Measurements from ENCODE around the gene LRG1. TPM values are rescaled to one million over a fixed set of nuclear protein-coding genes. Genes with fewer than 3 reads are reported as not detected.

LRG1 gene
- total and polyA plus RNA-seq, 2 experiments from 2014 or later, result 6.3 to 9.8 TPM

- Histone ChIP-seq H3K27ac (no peak overlapping the region), H3K9me3 (ENCODE audit: low read depth) (no peaks in the 10 kb centered on the region), H3K4me3 (no peak overlapping the region), H3K9me2 (replicated peaks; ENCODE audit: insufficient read depth) (no peaks in the 10 kb centered on the region), H3K79me2 (no peaks in the 10 kb centered on the region), H3K4me1 (ENCODE audit: insufficient read depth) (no peaks in the 10 kb centered on the region), H2AFZ (no peak overlapping the region), H3K36me3 (replicated peaks; ENCODE audit: insufficient read depth, low read depth) (no peaks in the 10 kb centered on the region), H3K27me3 (no peaks in the 10 kb centered on the region), H3K4me2 (no peak overlapping the region), H4K20me1 (ENCODE audit: insufficient read depth, poor library complexity, severe bottlenecking) (no peaks in the 10 kb centered on the region)
- DNase-seq (ENCODE audit: low spot score), result no peak
- TF ChIP-seq CTCF (IDR thresholded peaks at IDR 0.05; ENCODE audit: poor library complexity) (no peak), EZH2 (IDR thresholded peaks at IDR 0.05; ENCODE audit: borderline replicate concordance) (no peak), EZH2phosphoT487 (IDR thresholded peaks at IDR 0.05; ENCODE audit: low read depth, severe bottlenecking, unreplicated experiment) (no peak)
- 97% methylated on average over 27 of the region's 29 CpGs for whole genome bisulfite sequencing (ENCODE audit: low lambda C conversion rate, missing lambda C conversion rate)
These were observed 38.8 kb downstream of the LRG1 start for GRCh38 chr19:4500841-4501591.

- no peaks in the 10 kb centered on the region for H3K79me2 ChIP-seq
- no peak overlapping the region for H3K27ac ChIP-seq
- no peaks in the 10 kb centered on the region for H3K36me3 ChIP-seq (replicated peaks; ENCODE audit: insufficient read depth, low read depth)
- no peaks in the 10 kb centered on the region for H3K9me3 ChIP-seq (ENCODE audit: low read depth)
- H4K20me1 ChIP-seq (ENCODE audit: insufficient read depth, poor library complexity, severe bottlenecking), result no peaks in the 10 kb centered on the region
- H3K9me2 ChIP-seq (replicated peaks; ENCODE audit: insufficient read depth), result no peaks in the 10 kb centered on the region
- H2AFZ ChIP-seq, result no peak overlapping the region
- 97% methylated on average over 13 of the region's 15 CpGs for WGBS (ENCODE audit: low lambda C conversion rate, missing lambda C conversion rate)
- DNase-seq (ENCODE audit: low spot score), result no peak
- H3K4me1 ChIP-seq (ENCODE audit: insufficient read depth), result no peaks in the 10 kb centered on the region
- no peak for TF ChIP-seq EZH2phosphoT487 (IDR thresholded peaks at IDR 0.05; ENCODE audit: low read depth, severe bottlenecking, unreplicated experiment)
- TF ChIP-seq EZH2 (IDR thresholded peaks at IDR 0.05; ENCODE audit: borderline replicate concordance), result no peak
- TF ChIP-seq CTCF (IDR thresholded peaks at IDR 0.05; ENCODE audit: poor library complexity), result no peak
- no peaks in the 10 kb centered on the region for H3K27me3 ChIP-seq
- H3K4me3 ChIP-seq, result no peak overlapping the region
- no peak overlapping the region for H3K4me2 ChIP-seq
These were observed 40.0 kb downstream of the LRG1 start for GRCh38 chr19:4499855-4500254.

GRCh38 chr19:4499318-4499717 lies 40.5 kb downstream of the LRG1 start:
- H3K36me3 ChIP-seq (replicated peaks; ENCODE audit: insufficient read depth, low read depth), result no peaks in the 10 kb centered on the region

More at GRCh38 chr19:4499318-4499717, 40.5 kb downstream of the LRG1 start:
- no peaks in the 10 kb centered on the region for H3K9me2 ChIP-seq (replicated peaks; ENCODE audit: insufficient read depth)
- H3K27ac ChIP-seq, result no peak overlapping the region
- H3K4me2 ChIP-seq, result no peak overlapping the region
- H3K4me1 ChIP-seq (ENCODE audit: insufficient read depth), result no peaks in the 10 kb centered on the region
- no peak overlapping the region for H2AFZ ChIP-seq
- H3K79me2 ChIP-seq, result no peaks in the 10 kb centered on the region
- no peaks in the 10 kb centered on the region for H3K9me3 ChIP-seq (ENCODE audit: low read depth)
- DNase-seq (ENCODE audit: low spot score), result no peak
- no peak overlapping the region for H3K4me3 ChIP-seq
- no peaks in the 10 kb centered on the region for H3K27me3 ChIP-seq
- TF ChIP-seq EZH2phosphoT487 (IDR thresholded peaks at IDR 0.05; ENCODE audit: low read depth, severe bottlenecking, unreplicated experiment) (no peak), CTCF (IDR thresholded peaks at IDR 0.05; ENCODE audit: poor library complexity) (no peak), EZH2 (IDR thresholded peaks at IDR 0.05; ENCODE audit: borderline replicate concordance) (no peak)
- H4K20me1 ChIP-seq (ENCODE audit: insufficient read depth, poor library complexity, severe bottlenecking), result no peaks in the 10 kb centered on the region
- 97% methylated on average over 14 of the region's 23 CpGs for WGBS (ENCODE audit: low lambda C conversion rate, missing lambda C conversion rate)

Measured in hepatocyte (in vitro differentiated cells).